AG04450 (cell line): Measurements from ENCODE around the gene MED26. TPM values are rescaled to one million over a fixed set of nuclear protein-coding genes. Genes with fewer than 3 reads are reported as not detected.

Experiments
- CTCF ChIA-PET: fragments of 300-600, 350-600 bp; formaldehyde crosslinking; extraction: SDS; loops from one replicate; lab custom pipeline; 2022; ENCODE audit warnings: antibody characterized with exemption, inconsistent platforms; lab: Charles Lee
- POLR2A ChIA-PET: fragments of 350-600 bp; formaldehyde crosslinking; extraction: SDS; loops from one replicate; lab custom pipeline; 2021; ENCODE audit warnings: antibody characterized with exemption, inconsistent platforms; lab: Yijun Ruan, JAX
- DNase-seq: peaks from one replicate; pipeline ENCODE4 v3.0.0-alpha.2; 2011; ENCODE audit warnings: low read depth, low spot score
- H3K27ac ChIP-seq: one replicate; pipeline ENCODE4 v1.5.1; 2012; ENCODE audit warnings: low read depth, low read length, control low read depth
- H3K27me3 ChIP-seq: one replicate; pipeline ENCODE4 v1.6.0; 2012; ENCODE audit warnings: low read length; ENCODE audit not compliant: control insufficient read depth, insufficient read depth
- H3K4me3 ChIP-seq: 2 replicates; pipeline ENCODE4 v1.5.1; 2011; ENCODE audit warnings: mild to moderate bottlenecking, low read depth, low read length, control low read depth
- H3K9me3 ChIP-seq: 2 replicates; pipeline ENCODE4 v1.5.1; 2012; ENCODE audit warnings: low read length; ENCODE audit not compliant: control insufficient read depth, insufficient read depth
- CTCF ChIP-seq: IDR thresholded peaks from 2 replicates; pipeline ENCODE4 v1.5.1; 2011; ENCODE audit warnings: low read depth, low read length, control low read depth, inconsistent platforms
- polyA plus RNA-seq: library from polyadenylated mRNA; depleted of rRNA; stranded (reverse); fragments of >200 nt; gene quantifications from 2 replicates; pipeline ENCODE4 v1.2.3, GENCODE V29; 2011

Gene MED26
- polyA plus RNA-seq, 1 experiment = 3.0 TPM

GRCh38 chr19:16623576-16623975 is 4.4 kb downstream of the MED26 start:
- CTCF ChIA-PET = no interaction called here

GRCh38 chr19:16623066-16623465 is 4.9 kb downstream of the MED26 start:
- CTCF ChIA-PET = no interaction called here
- no peak for DNase-seq
- no peak for TF ChIP-seq CTCF
- no peaks in the 10 kb centered on the region for H3K27me3 ChIP-seq
- H3K4me3 ChIP-seq = no peak overlapping the region
- POLR2A ChIA-PET = no interaction called here
- H3K9me3 ChIP-seq = no peaks in the 10 kb centered on the region
- no peak overlapping the region for H3K27ac ChIP-seq

More at GRCh38 chr19:16623576-16623975, 4.4 kb downstream of the MED26 start:
- Histone ChIP-seq H3K4me3 (no peak overlapping the region), H3K27ac (no peak overlapping the region), H3K27me3 (no peaks in the 10 kb centered on the region), H3K9me3 (no peaks in the 10 kb centered on the region; the same call in 1 of the 2 replicates)
- no peak for DNase-seq
- POLR2A ChIA-PET = no interaction called here
- TF ChIP-seq CTCF = no peak

GRCh38 chr19:16621165-16621800 is 6.7 kb downstream of the MED26 start:
- no peak for TF ChIP-seq CTCF

DNA sequence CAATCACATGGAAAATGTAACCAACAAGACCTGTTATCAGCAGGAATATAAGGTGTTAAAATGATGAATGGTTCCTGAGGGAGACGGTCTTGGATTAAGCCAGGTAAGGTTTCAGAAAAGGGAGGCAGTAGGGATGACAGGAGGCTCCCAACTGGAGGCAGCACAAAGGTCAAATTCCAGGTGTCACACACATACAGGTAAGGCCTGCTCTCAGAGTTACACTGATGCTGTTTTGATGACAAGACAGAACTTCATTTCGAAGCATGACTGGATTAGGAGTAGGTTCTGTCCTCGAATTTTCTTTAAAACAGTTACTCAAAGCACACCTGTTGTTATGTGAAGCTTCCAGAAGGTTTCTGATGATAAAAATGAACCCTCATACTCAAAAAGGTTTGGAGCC is 7.4 kb downstream of the MED26 start:
- DNase-seq = no peak
- H3K27me3 ChIP-seq = no peaks in the 10 kb centered on the region
- no peaks in the 10 kb centered on the region for H3K9me3 ChIP-seq
- H3K4me3 ChIP-seq = no peak overlapping the region
- ChIA-PET POLR2A (no interaction called here), CTCF (no interaction called here)
- no peak for TF ChIP-seq CTCF
- no peak overlapping the region for H3K27ac ChIP-seq

More at GRCh38 chr19:16621165-16621800, 6.7 kb downstream of the MED26 start:
- ChIA-PET POLR2A (interaction anchor here (0.6 kb wide), 1 partner anchor 14 kb away, joined by 5 read pairs; no protein-coding TSS in a partner anchor), CTCF (no interaction called here)
- Histone ChIP-seq H3K27ac (no peak overlapping the region), H3K27me3 (no peaks in the 10 kb centered on the region), H3K9me3 (no peaks in the 10 kb centered on the region), H3K4me3 (no peak overlapping the region)
- no peak for DNase-seq

DNA sequence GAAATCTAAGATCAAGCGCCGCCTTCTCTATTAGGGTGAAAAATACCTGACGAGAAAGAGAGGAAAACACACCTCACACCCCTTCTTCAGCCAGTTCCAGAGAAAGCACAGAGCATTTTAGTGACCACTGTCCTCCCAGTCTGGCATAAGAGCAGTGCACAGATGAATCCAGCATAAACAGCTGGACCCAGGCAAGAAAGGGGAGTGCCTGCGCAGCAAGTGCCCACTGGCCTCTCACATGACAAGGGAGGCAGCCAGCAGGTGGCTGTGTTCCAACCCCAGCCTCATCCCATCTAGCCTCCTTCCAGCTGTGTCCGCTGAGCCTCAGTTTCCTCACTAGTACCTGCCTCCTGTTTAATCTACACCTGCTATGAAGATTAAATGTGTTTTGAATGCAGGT is 8.0 kb downstream of the MED26 start:
- no peak overlapping the region for H3K4me3 ChIP-seq
- ChIA-PET POLR2A (no interaction called here), CTCF (no interaction called here)
- H3K9me3 ChIP-seq = no peaks in the 10 kb centered on the region
- H3K27me3 ChIP-seq = no peaks in the 10 kb centered on the region
- no peak for DNase-seq
- H3K27ac ChIP-seq = no peak overlapping the region
- no peak for TF ChIP-seq CTCF
